GM20000 (cell line): ENCODE measurements around the gene VIPR2.
"Not testable (repeated sequence)": the region's sequence is repeated elsewhere in the genome, so short reads cannot be mapped to it uniquely, and the experiment has no call there.

Experiments used
- DNase-seq: peaks from one replicate; pipeline ENCODE4 v3.0.0; 2012; ENCODE audit warnings: low spot score
- CTCF ChIP-seq: IDR thresholded peaks from 2 replicates; pipeline ENCODE4 v1.5.1; 2012; ENCODE audit warnings: mild to moderate bottlenecking, control low read depth; ENCODE audit errors: extremely low read depth, missing control alignments

Gene VIPR2

GRCh38 chr7:159009951-159010350, 134.7 kb downstream of the VIPR2 start:
- DNase-seq = no peak

GRCh38 chr7:159008417-159008816, 136.2 kb downstream of the VIPR2 start:
- TF ChIP-seq CTCF = no peak
- DNase-seq = no peak

More at GRCh38 chr7:159009951-159010350, 134.7 kb downstream of the VIPR2 start:
- TF ChIP-seq CTCF = no peak

- no peak for DNase-seq
- TF ChIP-seq CTCF = no peak
Measured at GRCh38 chr7:159007996-159008389, 136.7 kb downstream of the VIPR2 start.

GRCh38 chr7:159007364-159007995, 137.2 kb downstream of the VIPR2 start:
- no peak for TF ChIP-seq CTCF
- DNase-seq = no peak

- DNase-seq = no peak
- no peak for TF ChIP-seq CTCF
Measured at GRCh38 chr7:159006610-159007130, 138.0 kb downstream of the VIPR2 start.

- DNase-seq = not testable (repeated sequence)
Measured at GRCh38 chr7:159006022-159006609, 138.6 kb downstream of the VIPR2 start.

- no peak for DNase-seq
- TF ChIP-seq CTCF = no peak
Measured at GRCh38 chr7:159005618-159006017, 139.0 kb downstream of the VIPR2 start.

- no peak for DNase-seq
- no peak for TF ChIP-seq CTCF
Measured at GRCh38 chr7:159004411-159004810, 140.3 kb downstream of the VIPR2 start.
